ENCODE data around the gene CBX2.

DNA sequence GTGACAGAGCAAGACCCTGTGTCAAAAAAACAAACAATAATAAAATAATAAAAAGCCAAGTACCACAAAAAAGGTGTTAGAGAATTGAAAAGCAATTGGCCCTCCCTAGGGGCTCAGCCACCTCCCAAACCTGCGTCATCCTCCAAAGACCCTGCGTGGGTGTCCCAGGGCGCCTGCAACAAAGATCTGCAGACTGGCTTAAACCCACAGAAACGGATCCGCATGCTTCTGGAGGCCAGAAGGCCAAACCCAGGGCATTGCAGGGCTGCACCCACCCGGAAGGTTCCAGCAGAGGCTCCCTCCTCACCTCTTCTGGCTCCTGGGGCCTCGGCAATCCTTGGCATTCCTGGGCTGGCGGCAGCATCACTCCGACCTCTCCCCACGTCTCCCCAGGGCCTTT is 45.7 kb upstream of the CBX2 start:
- TF ChIP-seq, protein P1, sequence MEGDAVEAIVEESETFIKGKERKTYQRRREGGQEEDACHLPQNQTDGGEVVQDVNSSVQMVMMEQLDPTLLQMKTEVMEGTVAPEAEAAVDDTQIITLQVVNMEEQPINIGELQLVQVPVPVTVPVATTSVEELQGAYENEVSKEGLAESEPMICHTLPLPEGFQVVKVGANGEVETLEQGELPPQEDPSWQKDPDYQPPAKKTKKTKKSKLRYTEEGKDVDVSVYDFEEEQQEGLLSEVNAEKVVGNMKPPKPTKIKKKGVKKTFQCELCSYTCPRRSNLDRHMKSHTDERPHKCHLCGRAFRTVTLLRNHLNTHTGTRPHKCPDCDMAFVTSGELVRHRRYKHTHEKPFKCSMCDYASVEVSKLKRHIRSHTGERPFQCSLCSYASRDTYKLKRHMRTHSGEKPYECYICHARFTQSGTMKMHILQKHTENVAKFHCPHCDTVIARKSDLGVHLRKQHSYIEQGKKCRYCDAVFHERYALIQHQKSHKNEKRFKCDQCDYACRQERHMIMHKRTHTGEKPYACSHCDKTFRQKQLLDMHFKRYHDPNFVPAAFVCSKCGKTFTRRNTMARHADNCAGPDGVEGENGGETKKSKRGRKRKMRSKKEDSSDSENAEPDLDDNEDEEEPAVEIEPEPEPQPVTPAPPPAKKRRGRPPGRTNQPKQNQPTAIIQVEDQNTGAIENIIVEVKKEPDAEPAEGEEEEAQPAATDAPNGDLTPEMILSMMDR (IDR thresholded peaks at IDR 0.05; ENCODE audit: insufficient read depth, low read length, poor library complexity, severe bottlenecking), result no peak
- TF ChIP-seq EZH2phosphoT487 (conservative IDR thresholded peaks at IDR 0.05; ENCODE audit: low read length), result no peak

All from SU-DHL-6 (cell line).